Effector memory CD8-positive, alpha-beta T cell (primary cell): ENCODE measurements around the gene RAB40B.

Experiments
- ATAC-seq: fragments of 150-1000 bp; cut with Tn5 transposase; replicated peaks from 2 replicates; pipeline ENCODE4 v1.10.0; 2021; ENCODE audit warnings: mild to moderate bottlenecking, moderate library complexity
- DNase-seq, 3 experiments: peaks; one replicate each; pipeline ENCODE4 v3.0.0; 2021
- H3K27ac Mint-ChIP-seq, 2 donors: one replicate each; pipeline ENCODE4 v1.8.0; 2022; ENCODE audit warnings: mild to moderate bottlenecking in 2 of 2, mixed read lengths in 2 of 2, moderate library complexity in 2 of 2
- H3K27me3 Mint-ChIP-seq, 2 donors: one replicate each; pipeline ENCODE4 v1.8.0; 2022; ENCODE audit warnings: mixed read lengths in 2 of 2
- H3K36me3 Mint-ChIP-seq: one replicate; pipeline ENCODE4 v1.8.0; 2022; ENCODE audit warnings: mild to moderate bottlenecking, moderate library complexity, mixed read lengths; ENCODE audit not compliant: insufficient read depth
- H3K4me1 Mint-ChIP-seq, 2 donors: one replicate each; pipeline ENCODE4 v1.8.0; 2022; ENCODE audit warnings: low read depth in 2 of 2, mixed read lengths in 2 of 2
- H3K4me3 Mint-ChIP-seq, 2 donors: one replicate each; pipeline ENCODE4 v1.8.0; 2022; ENCODE audit warnings: mild to moderate bottlenecking in 2 of 2, mixed read lengths in 2 of 2, moderate library complexity in 2 of 2
- H3K9me3 Mint-ChIP-seq, 2 donors: one replicate each; pipeline ENCODE4 v1.8.0; 2022; ENCODE audit warnings: mixed read lengths in 2 of 2

The RAB40B gene

DNA sequence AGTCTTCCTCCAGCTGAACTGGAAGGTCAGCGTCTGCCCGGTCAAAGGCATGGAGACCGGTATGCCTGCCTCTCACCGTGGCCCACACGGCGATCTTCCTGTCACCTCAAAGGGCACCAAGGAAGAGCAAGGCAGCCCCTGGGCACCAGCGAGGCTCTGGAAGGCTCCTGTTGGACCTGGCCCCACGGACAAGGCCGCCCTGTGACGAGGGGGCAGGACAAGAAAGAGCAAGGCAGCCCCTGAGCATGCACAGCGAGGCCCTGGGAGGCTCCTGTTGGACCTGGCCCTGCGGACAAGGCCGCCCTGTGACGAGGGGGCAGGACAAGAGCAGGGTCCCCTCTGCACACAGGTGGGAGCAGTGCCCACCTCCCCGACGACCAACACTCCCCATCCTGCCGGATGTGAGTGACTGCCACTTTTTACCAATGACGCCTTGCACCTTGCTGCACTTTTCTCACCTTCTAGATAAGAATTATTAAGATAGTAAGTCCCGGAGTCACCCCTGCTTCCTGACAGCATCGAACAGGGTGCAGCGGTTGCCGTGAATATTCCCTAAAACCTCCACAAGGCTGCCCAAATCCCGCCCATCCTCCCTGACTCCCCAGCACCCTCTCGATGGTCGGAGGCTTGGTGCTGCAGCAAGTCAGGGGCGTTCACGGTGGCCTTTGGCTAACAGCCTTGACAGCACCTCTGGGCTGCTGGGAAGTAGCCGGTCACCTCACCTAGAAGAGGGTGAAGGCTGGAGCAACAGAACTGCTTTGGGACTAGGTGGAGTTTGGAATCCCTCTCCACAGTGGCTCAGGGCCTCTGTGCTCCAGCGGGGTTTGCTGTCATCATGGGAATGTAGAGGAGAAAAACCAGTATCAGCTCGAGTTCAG, 44.6 kb downstream of the RAB40B start:
- no peak overlapping the region for H3K4me3 Mint-ChIP-seq
- no peak for ATAC-seq
- H3K9me3 Mint-ChIP-seq: no peaks in the 10 kb centered on the region
- no peaks in the 10 kb centered on the region for H3K27me3 Mint-ChIP-seq
- H3K4me1 Mint-ChIP-seq: peaks cover 4 to 5% of the 10 kb centered on the region in 2 donors
- no peak for DNase-seq
- peaks cover 3% of the 10 kb centered on the region for H3K36me3 Mint-ChIP-seq
- no peak overlapping the region for H3K27ac Mint-ChIP-seq

DNA sequence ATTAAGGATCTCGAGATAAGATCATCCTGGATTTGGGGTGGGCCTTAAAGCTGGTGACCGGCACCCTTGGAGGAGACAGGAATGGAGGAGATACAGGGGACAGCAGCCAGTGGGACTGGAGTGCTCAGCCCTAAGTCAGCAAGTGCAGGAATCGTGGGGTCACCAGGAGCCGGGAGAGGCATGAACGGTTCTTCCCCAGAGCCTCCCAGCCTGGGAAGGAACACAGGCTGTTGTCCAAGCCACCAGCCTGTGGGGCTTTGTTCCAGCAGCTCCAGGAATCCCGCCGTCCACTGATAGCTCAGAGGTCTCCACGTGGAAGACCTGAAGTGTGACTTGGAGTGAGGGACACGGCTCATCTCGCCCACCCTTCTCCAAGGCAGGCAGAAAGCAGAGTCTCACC, 47.8 kb downstream of the RAB40B start:
- DNase-seq (no peak), ATAC-seq (no peak)
- Mint-ChIP-seq H3K27me3 (no peaks in the 10 kb centered on the region), H3K4me3 (no peak overlapping the region), H3K4me1 (peaks cover 15 to 22% of the 10 kb centered on the region in 2 donors), H3K36me3 (peaks cover 8% of the 10 kb centered on the region), H3K27ac (no peak overlapping the region), H3K9me3 (no peaks in the 10 kb centered on the region)

DNA sequence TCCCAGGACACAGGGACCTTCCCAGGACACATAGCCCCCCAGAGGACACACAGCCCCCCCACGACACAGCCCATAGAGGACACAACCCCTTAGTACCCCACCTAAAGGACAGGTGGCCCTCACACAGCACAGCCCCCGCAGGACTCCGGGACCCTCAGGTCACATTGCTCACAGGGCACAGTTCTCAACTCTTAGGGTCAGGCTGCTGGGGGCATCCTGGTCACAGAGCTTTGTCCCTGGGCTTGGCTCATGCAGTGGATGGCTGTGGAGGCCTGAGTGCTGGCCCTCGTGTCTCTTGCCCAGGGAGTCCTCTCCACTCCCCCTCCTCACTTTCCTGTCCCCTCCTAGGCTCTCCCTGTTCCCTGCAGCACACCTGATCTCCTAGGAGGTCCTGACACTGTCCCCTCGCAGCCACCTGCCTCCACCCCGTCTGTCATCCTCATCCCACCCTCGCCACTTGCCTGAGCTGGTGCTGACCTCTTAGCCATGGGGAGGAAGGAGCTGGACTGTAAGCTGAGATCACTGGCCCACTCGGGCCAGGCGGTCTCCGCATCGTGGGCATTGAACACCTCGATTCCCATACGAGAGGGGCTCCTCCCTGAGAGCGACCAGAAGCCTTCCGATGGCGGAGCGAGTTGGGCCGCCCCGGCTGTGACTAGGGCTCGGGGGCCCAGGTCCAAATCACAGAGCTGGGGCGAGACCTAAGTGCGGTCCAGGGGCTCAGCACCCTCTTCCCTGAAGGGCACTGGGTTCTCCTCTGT, 48.8 kb downstream of the RAB40B start:
- Mint-ChIP-seq H3K27ac (peak overlapping the region in 1 of 2 donors; percentile 52), H3K4me1 (peaks cover 19 to 28% of the 10 kb centered on the region in 2 donors), H3K9me3 (no peaks in the 10 kb centered on the region), H3K36me3 (peaks cover 13% of the 10 kb centered on the region), H3K27me3 (no peaks in the 10 kb centered on the region), H3K4me3 (peak overlapping the region; percentile 48 to 56)
- ATAC-seq (no peak), DNase-seq (no peak)

DNA sequence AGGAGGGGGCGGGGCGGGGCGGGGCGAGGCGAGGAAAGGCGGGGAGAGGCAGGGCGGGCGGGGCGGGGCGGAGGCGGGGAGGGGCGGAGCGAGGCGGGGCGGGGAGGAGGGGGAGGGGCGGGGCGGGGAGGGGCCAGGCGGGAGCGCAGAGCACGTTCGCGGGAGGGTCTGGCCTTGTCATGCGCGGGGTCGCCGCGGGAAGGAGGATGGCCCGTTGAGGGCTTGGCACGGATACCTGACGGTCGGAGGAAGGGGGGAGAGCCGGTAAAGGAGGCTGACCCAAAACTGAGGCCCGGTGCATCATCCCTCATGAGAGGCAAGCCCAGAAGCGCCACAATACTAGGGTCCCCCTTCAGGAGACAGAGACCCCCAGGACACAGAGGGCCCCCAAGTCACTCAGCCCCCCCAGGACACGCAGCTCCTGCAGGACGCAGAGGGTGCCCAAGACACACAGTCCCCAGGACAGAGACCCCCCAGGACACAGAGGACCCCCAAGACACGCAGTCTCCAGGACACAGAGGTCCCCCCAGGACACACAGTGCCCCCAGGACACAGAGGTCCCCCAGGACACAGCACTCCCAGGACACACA, 49.7 kb downstream of the RAB40B start:
- no peaks in the 10 kb centered on the region for H3K27me3 Mint-ChIP-seq
- H3K4me3 Mint-ChIP-seq: peak overlapping the region in 1 of 2 donors; percentile 87
- no peaks in the 10 kb centered on the region for H3K9me3 Mint-ChIP-seq
- ATAC-seq (peak; percentile 7), DNase-seq (peak; percentile 24 to 40 (median 30))
- H3K36me3 Mint-ChIP-seq: peaks cover 14% of the 10 kb centered on the region
- no peak overlapping the region for H3K27ac Mint-ChIP-seq
- peaks cover 23 to 28% of the 10 kb centered on the region in 2 donors for H3K4me1 Mint-ChIP-seq

DNA sequence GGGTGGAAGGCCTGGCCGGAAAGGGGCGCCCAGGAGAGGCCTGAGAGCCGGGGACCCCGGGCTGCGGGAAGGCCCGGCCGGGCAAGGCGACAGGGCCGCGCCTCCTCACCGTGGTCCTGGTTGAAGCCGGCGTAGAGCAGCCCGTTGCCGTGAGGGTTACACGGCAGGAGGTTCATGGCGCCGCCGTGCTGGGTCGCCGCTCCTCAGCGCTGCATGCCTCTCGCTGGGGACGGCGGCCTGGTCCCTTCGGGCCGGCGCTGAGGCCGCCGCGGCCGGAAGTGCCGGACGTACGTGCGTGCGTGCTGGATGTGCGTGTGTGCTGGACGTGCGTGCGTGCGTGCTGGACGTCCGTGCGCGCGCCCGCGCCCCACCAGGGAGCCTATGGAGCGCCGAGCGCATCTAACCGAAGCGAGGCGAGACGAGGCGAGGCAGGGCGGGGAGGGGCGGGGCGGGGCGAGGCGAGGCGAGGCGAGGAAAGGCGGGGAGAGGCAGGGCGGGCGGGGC, 50.3 kb downstream of the RAB40B start, which contains the start of gene WDR45B:
WDR45B (minus strand) TSS at position 280 of the 504 bp plus-strand sequence; CDS start at position 176, 104 bp downstream.
- Mint-ChIP-seq H3K9me3 (no peaks in the 10 kb centered on the region), H3K27me3 (no peaks in the 10 kb centered on the region), H3K27ac (peak within 1 kb of the TSS; percentile 82 to 86), H3K4me3 (peak within 1 kb of the TSS; percentile 87), H3K36me3 (peaks cover 15% of the 10 kb centered on the region), H3K4me1 (peaks cover 25 to 28% of the 10 kb centered on the region in 2 donors)
- peak; percentile 75 to 80 (median 77) for DNase-seq
- peak; percentile 88 for ATAC-seq

DNA sequence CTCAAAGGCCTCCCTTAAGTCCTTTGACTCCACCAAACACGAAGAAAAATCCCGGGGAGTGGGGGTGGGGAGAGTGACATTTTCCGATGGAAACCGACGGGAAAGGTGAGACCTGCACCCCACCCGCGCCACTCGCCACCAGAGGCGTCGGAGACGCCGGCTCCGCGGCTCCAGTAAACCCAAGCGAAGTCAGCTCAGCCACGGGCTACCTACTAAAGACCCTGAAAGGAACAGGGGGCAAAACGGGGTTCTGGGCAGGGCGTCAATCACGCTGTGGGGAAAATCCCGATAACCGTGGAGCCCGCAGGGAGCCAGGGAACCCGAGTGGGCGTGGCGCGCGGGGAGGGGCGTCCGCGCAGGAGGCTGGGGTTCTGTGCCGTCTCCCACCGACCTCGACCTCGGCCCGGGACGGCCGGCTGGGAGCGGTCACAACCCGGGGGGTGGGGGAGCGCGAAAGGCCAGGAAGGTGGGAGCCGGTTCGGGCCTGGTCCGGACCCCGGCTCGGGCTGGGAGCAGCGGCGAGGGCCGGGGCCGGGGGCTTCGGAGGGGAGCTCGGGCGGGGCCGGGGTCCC, 50.8 kb downstream of the RAB40B start:
- Mint-ChIP-seq H3K4me3 (peak overlapping the region; percentile 87), H3K4me1 (peaks cover 25 to 28% of the 10 kb centered on the region in 2 donors), H3K27me3 (no peaks in the 10 kb centered on the region), H3K27ac (peak overlapping the region; percentile 82 to 86), H3K36me3 (peaks cover 21% of the 10 kb centered on the region), H3K9me3 (no peaks in the 10 kb centered on the region)
- peak; percentile 32 for ATAC-seq
- peak; percentile 30 to 44 (median 40) for DNase-seq

DNA sequence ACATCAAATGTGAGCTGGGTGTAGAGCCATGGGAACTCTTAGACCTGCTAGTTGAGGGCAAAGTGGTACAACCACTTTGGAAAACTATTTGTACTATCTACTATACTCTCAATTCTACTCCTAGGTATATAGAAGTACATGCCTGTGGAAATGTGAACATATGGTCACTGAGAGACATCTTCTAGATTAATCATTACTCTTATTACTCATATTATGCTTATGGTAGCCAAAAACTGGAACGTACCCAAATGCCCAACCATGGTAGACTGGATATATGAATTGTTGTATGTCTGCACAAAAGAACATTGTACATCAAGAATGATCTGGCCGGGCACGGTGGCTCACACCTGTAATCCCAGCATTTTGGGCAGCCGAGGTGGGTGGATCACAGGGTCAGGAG, 53.0 kb downstream of the RAB40B start:
- ATAC-seq (no peak), DNase-seq (no peak)
- Mint-ChIP-seq H3K27me3 (no peaks in the 10 kb centered on the region), H3K4me3 (peak overlapping the region; percentile 87), H3K4me1 (peaks cover 33% of the 10 kb centered on the region in 2 donors), H3K9me3 (no peaks in the 10 kb centered on the region), H3K36me3 (peaks cover 42% of the 10 kb centered on the region), H3K27ac (peak overlapping the region in 1 of 2 donors; percentile 86)

DNA sequence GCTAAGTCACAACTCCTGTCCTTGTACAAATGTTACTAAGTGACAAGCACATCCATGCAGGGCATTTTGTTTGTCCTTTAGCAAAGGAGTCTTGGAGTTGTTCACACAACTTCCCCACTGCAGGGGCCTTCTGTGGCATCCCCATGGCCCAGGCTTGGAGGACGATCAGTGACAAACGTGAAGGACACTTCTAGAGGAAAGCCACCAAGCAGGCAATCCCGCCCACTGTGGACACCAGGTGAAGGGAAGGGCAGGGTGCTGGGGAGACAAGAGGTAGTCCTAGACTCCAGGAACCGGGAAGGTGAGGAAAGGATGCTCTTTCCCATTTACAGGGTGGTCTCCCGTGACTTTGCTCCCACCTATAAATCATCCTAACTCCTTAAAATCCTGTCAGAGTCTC, 54.4 kb downstream of the RAB40B start:
- DNase-seq (no peak), ATAC-seq (no peak)
- H3K4me3 Mint-ChIP-seq: no peak overlapping the region
- H3K27me3 Mint-ChIP-seq: no peaks in the 10 kb centered on the region
- H3K9me3 Mint-ChIP-seq: no peaks in the 10 kb centered on the region
- H3K36me3 Mint-ChIP-seq: peaks cover 47% of the 10 kb centered on the region
- H3K27ac Mint-ChIP-seq: no peak overlapping the region
- peaks cover 36 to 38% of the 10 kb centered on the region in 2 donors for H3K4me1 Mint-ChIP-seq

DNA sequence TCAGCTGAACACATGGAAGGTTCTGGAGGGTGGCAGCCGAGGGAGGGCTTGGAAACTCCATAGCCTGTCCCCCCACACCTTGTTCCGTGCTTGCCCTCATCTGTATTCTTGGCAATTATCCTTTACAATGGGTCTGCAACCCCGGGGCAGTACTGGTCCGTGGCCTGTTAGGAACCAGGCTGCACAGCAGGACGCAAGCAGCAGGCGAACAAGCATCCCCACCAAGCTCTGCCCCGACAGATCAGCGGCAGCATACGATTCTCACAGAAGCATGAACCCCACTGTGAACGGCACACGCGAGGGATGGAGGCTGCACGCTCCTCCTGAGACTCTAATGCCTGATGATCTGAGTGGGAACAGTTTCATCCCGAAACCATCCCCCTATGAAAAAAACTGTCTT, 56.5 kb downstream of the RAB40B start:
- Mint-ChIP-seq H3K4me3 (no peak overlapping the region), H3K27me3 (no peaks in the 10 kb centered on the region), H3K9me3 (no peaks in the 10 kb centered on the region), H3K27ac (no peak overlapping the region), H3K36me3 (peaks cover 48% of the 10 kb centered on the region), H3K4me1 (peaks cover 42 to 43% of the 10 kb centered on the region in 2 donors)
- no peak for DNase-seq
- no peak for ATAC-seq

DNA sequence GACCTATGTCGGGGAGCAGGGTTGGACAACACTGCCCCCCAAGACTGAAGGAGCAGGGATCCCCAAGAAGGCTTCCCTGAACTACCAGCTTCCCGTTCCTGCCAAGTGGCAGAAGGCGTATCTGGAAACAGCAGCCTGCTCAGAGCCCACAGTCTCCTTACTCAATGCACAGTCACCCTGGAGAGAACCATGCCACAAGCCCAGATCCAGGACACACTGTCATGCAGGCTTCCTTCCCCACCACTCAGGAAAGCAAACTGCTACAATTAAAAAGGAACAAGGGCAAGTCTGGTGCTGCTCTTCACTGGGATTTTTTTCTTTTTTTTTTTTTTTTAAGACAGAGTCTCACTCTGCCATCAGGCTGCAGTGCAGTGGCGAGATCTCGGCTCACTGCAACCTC, 58.5 kb downstream of the RAB40B start:
- peaks cover 51% of the 10 kb centered on the region for H3K36me3 Mint-ChIP-seq
- H3K9me3 Mint-ChIP-seq: no peaks in the 10 kb centered on the region
- DNase-seq (no peak), ATAC-seq (no peak)
- no peak overlapping the region for H3K4me3 Mint-ChIP-seq
- H3K27ac Mint-ChIP-seq: no peak overlapping the region
- peaks cover 30 to 35% of the 10 kb centered on the region in 2 donors for H3K4me1 Mint-ChIP-seq
- no peaks in the 10 kb centered on the region for H3K27me3 Mint-ChIP-seq

DNA sequence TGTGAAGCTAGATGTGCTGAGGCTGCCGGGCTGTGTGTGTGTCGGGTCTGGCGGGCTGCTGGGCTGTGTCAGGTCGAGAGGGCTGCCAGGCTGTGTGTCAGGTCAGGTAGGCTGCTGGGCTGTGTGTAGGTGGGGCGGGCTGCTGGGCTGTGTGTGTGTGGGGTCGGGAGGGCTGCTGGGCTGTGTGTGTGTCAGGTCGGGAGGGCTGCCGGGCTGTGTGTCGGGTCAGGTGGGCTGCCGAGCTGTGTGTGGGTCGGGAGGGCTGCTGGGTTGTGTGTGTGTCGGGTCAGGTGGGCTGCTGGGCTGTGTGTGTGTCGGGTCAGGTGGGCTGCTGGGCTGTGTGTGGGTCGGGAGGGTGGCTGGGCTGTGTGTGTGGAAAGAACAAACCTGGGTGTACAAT, 58.9 kb downstream of the RAB40B start:
- no peak for DNase-seq
- peaks cover 32 to 37% of the 10 kb centered on the region in 2 donors for H3K4me1 Mint-ChIP-seq
- H3K27me3 Mint-ChIP-seq: no peaks in the 10 kb centered on the region
- no peak overlapping the region for H3K4me3 Mint-ChIP-seq
- ATAC-seq: no peak
- H3K36me3 Mint-ChIP-seq: peaks cover 51% of the 10 kb centered on the region
- H3K9me3 Mint-ChIP-seq: no peaks in the 10 kb centered on the region
- no peak overlapping the region for H3K27ac Mint-ChIP-seq

DNA sequence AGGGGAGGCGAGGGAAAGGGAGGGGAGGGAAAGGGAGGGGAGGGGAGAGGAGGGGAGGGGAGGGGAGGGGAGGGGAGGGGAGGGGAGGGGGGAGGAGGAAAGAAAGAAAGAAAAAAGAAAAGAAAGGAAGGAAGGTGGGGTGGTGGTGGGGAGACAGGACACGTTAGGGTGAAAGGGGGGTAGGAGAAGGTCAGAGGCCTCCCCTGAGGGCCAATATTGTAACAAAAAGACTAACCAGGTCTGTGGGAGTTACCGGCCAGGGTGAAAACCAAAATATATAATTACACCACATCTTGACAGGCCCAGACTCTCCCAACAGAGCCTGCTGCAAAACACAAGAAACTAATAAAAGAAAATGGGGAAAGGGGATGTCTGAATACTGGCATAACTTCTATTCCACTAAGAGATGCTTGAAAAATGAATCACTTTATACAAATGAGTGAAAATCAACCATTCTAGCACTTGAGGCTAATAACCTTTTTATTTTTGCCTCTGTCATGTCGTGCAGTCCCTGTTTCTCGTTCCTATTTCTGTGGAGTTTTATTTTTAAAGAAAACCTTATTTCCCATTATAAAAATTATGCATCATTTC, 60.2 kb downstream of the RAB40B start:
- Mint-ChIP-seq H3K4me1 (peaks cover 33 to 35% of the 10 kb centered on the region in 2 donors), H3K27me3 (no peaks in the 10 kb centered on the region), H3K36me3 (peaks cover 62% of the 10 kb centered on the region), H3K27ac (no peak overlapping the region), H3K9me3 (no peaks in the 10 kb centered on the region), H3K4me3 (no peak overlapping the region)
- DNase-seq: no peak
- no peak for ATAC-seq
